ENCODE measurements around the gene HCN2.

DNA sequence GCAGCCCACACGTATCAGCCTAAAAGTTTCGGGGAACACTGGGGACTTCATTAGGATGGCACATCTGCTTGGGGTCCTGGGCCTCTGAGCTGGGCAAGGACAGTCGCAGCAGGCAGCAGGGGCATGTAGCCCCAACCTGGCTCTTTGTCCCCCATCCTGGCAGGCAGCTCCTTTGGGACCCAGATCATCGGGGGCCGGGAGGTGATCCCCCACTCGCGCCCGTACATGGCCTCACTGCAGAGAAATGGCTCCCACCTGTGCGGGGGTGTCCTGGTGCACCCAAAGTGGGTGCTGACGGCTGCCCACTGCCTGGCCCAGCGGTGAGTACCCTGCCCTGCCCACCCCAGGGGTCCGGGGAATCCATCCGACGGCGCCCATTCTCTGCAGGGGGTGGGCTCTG is 42.6 kb upstream of the HCN2 start:
- TF ChIP-seq, protein P1, sequence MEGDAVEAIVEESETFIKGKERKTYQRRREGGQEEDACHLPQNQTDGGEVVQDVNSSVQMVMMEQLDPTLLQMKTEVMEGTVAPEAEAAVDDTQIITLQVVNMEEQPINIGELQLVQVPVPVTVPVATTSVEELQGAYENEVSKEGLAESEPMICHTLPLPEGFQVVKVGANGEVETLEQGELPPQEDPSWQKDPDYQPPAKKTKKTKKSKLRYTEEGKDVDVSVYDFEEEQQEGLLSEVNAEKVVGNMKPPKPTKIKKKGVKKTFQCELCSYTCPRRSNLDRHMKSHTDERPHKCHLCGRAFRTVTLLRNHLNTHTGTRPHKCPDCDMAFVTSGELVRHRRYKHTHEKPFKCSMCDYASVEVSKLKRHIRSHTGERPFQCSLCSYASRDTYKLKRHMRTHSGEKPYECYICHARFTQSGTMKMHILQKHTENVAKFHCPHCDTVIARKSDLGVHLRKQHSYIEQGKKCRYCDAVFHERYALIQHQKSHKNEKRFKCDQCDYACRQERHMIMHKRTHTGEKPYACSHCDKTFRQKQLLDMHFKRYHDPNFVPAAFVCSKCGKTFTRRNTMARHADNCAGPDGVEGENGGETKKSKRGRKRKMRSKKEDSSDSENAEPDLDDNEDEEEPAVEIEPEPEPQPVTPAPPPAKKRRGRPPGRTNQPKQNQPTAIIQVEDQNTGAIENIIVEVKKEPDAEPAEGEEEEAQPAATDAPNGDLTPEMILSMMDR (IDR thresholded peaks at IDR 0.05; ENCODE audit: insufficient read depth, low read depth, low read length), result no peak
- no peak for TF ChIP-seq EZH2 (IDR thresholded peaks at IDR 0.05; ENCODE audit: insufficient read depth, low read length)
